Urothelium cell line (cell line): ENCODE results near the gene ZDHHC17.
"Not testable (repeated sequence)": the region's sequence is repeated elsewhere in the genome, so short reads cannot be mapped to it uniquely, and the experiment has no call there.

Experiments used
- DNase-seq: peaks from one replicate; pipeline ENCODE4 v3.0.0; 2011; ENCODE audit warnings: low spot score, mixed read lengths
- FAIRE-seq: peaks from 2 replicates; lab custom pipeline; 2011; peaks lifted over from hg19 to GRCh38; lab: Jason Lieb, UNC

The ZDHHC17 gene

DNA sequence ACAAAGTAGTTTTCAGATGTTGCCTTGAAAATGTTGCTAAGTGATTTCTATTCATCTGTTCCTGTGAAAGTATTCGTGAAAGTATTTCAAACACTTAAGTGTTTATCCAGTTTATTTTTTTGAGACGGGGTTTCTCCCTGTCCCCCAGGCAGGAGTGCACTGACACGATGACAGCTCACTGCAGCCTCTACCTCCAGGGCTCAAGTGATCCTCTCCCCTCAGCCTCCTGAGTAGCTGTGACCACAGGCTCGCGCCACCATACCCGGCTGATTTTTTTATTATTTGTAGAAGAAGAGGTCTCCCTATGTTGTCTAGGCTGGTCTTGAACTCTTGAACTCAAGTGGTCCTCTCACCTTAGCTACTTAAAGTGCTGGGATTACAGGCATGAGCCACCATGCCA lies 1.7 kb downstream of the ZDHHC17 start:
- FAIRE-seq: no peak
- no peak for DNase-seq

GRCh38 chr12:76766161-76766560 lies 2.2 kb downstream of the ZDHHC17 start:
- no peak for FAIRE-seq
- no peak for DNase-seq

GRCh38 chr12:76768576-76768975 lies 4.7 kb downstream of the ZDHHC17 start:
- no peak for FAIRE-seq

GRCh38 chr12:76777765-76778216 lies 13.9 kb downstream of the ZDHHC17 start:
- FAIRE-seq (no peak), DNase-seq (no peak)

More at GRCh38 chr12:76768576-76768975, 4.7 kb downstream of the ZDHHC17 start:
- DNase-seq: no peak

DNA sequence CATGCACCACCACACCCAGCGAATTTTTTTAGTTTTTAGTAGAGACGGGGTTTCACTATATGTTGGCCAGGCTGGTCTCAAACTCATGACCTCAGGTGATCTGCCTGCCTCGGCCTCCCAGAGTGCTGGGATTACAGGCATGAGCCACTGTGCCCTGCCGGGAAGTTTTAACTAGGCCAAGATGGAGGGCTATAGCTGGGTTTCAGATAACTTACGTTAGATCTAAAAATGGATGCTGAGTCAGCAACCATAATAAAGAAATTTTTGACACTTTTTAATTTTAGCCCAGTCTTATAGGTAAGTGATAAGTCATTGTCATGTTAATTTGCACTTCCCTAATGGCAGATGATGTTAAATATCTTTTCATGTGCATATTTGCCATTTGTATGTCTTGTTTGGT lies 14.4 kb downstream of the ZDHHC17 start:
- DNase-seq (no peak), FAIRE-seq (no peak)

GRCh38 chr12:76779310-76779709 lies 15.4 kb downstream of the ZDHHC17 start:
- DNase-seq, FAIRE-seq: not testable (repeated sequence)

DNA sequence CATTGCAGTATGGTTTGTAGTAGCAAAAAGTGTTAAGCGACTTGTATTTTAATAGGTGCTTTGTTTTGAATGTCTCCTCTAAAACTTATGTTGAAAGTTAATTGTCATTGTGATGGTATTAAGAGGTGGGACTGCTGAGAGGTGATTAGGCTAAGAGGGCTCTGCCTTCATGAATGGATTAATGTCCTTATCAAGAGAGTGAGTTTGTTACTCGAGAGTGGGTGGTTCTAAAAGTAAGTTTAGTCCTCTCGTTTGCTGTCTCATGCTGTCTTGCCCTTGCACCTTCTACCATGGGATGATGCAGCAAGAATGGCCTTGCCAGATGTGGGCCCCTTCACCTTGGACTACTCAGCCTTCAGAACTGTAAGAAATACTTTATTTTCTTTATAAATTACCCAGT lies 17.4 kb downstream of the ZDHHC17 start:
- FAIRE-seq (no peak), DNase-seq (no peak)

DNA sequence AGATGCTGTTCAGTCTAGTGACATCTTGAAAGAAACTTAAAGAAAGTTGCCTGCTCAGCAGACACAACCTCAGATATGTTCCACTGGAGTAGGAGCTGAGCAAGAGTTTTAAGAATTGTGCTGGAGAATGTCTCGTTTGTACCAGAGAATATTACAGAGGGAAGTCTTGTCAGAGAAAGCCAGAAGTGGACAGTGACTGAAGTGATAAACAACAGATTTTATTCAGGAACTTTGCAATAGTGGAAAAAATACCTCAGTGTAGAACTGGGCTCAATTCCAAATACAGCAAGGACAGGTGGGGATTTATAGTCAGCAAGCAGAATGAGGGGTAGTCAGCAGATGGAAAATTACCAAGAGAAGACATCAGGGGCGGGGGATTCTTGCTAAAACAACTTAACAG lies 18.6 kb downstream of the ZDHHC17 start:
- DNase-seq: no peak
- no peak for FAIRE-seq

DNA sequence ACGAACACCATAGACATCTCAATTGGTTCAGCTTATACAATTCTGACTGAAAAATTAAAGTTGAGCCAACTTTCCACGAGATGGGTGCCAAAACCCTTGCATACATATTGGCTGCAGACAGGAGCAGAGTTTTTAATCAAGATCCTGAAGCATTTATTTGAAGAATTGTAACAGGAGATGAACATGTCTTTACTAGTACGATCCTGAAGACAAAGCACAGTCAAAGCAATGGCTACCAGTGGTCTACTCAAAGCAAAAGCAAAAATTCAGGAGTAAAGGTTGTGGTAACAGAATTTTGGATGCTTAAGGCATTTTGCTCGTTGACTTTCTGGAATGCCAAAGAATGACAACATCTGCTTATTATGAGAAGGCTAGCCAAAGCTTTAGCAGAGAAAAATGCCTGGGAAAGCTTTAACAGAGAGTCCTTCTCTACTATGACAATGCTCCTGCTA lies 20.7 kb downstream of the ZDHHC17 start:
- no peak for FAIRE-seq
- DNase-seq: no peak

- DNase-seq: no peak
Measured at GRCh38 chr12:76785407-76785806, 21.5 kb downstream of the ZDHHC17 start.

DNA sequence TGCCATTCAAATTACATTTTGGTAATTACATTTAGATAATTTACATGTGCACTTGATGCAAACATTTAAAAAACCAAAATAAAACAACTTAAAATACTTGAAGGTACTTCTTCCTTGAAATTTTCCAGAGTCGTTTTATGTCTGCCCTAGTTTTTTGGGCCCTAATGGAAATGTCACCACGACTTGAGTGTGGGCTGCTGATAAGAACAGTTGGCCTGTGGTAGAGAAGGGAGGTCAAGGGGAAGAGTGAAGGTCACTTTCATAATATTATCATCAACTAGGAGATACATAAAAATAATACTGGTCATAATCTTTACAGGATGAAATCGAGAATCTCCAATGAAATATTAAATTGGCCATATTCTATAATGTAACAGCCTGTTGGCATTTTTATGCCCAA lies 23.1 kb downstream of the ZDHHC17 start:
- no peak for DNase-seq
- no peak for FAIRE-seq

More at GRCh38 chr12:76785407-76785806, 21.5 kb downstream of the ZDHHC17 start:
- FAIRE-seq: no peak

GRCh38 chr12:76787689-76788088 lies 23.8 kb downstream of the ZDHHC17 start:
- no peak for DNase-seq
- FAIRE-seq: no peak

GRCh38 chr12:76789335-76790050 lies 25.6 kb downstream of the ZDHHC17 start:
- FAIRE-seq: no peak
- DNase-seq: no peak

- FAIRE-seq: no peak
- peak; percentile 10 for DNase-seq
Measured at GRCh38 chr12:76790564-76791552, 26.9 kb downstream of the ZDHHC17 start.

DNA sequence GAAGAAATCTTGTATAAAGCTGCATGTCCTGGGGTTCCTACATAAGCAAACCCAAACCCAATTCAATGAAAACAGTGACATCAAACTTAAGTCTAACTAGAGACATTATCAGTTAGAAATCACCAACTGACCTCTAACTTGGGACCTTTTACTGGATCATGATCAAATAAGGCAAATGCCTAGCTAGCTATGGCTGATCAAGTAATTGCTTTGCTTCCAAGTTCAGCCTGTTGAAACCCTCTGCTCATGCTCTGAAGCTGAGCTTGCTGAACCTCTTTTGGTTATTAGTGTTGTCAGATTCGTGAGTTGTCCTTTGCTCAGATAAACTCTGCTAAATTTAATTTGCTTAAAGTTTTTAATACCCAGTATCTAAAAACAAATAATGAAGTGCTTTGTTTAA lies 28.9 kb downstream of the ZDHHC17 start:
- FAIRE-seq: no peak
- DNase-seq: no peak

DNA sequence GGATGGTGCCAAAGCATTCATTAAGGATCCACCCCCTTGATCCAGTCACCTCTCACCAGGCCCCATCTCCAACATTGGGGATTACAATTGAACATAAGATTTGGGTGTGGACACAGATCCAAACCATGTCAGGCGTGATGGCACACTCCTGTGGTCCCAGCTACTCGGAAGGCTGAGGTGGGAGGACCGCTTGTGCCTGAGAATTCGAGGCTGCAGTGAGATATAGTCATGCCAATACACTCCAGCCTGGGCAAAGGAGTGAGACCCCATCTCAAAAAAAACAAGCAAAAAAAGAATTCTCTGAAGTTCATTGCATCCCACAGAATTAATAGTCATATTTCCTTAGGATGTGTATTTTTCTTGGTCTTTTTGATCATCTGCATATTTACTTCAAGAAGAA lies 34.9 kb downstream of the ZDHHC17 start:
- no peak for DNase-seq
- no peak for FAIRE-seq

GRCh38 chr12:76799362-76799761 lies 35.4 kb downstream of the ZDHHC17 start:
- FAIRE-seq: no peak
- DNase-seq: no peak

GRCh38 chr12:76802060-76802459 lies 38.1 kb downstream of the ZDHHC17 start:
- DNase-seq: no peak
- FAIRE-seq: no peak

DNA sequence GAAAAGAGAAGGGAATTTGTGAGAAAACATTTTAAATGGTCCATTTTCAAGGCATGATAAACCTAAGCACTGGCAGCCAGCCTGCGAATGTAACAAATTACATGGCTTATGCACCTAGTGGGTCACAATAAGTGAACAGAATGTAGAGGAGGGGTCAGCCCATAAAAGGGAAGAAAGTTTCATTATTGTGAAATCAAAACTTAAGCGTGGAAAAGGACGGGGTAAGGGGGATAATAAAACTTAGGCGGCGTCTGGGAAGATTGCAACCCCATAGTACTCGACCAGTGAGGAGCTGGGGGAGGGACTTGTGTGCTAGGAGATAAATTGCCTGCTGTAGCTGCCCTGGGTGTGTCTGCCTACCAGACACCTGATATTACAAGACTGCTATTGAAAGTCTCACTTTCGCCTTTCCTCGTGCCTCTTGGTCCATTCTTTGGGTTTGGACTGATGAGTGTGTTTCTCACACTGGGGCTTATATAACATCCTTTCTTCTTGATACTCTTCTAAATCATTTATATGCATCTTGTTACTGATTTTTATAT lies 40.6 kb downstream of the ZDHHC17 start:
- FAIRE-seq (no peak), DNase-seq (no peak)

- DNase-seq: no peak
- FAIRE-seq: no peak
Measured at GRCh38 chr12:76810671-76811419, 46.9 kb downstream of the ZDHHC17 start.

DNA sequence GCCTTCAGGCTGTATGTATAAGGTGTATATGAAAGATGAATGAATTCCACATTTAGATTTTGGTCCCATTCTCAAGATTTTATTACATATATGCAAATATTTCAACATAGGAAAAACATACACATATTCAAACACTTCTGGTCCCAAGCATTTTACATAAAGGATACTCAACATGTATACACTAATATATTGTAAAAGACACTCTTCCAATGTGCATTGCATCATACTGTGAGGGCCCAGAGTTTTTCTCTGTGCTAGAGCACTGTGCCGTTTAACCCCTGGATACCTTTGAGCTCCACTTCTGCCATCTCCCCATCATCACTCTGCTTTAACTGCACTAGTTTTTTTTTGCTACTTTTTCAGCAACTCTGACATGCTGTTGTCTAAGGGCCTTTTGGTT lies 48.1 kb downstream of the ZDHHC17 start:
- no peak for DNase-seq
- FAIRE-seq: no peak
